Mammary epithelial cell (primary cell): ENCODE measurements around the gene ACVR1B.

Experiments used
- CTCF ChIP-seq, 2 donors: IDR thresholded peaks in 1 of 2; conservative IDR thresholded peaks in 1 of 2; 2 replicates each; pipeline ENCODE4 v1.5.1; 2011 to 2012; ENCODE audit warnings: inconsistent platforms in 2 of 2, low read length in 2 of 2, mild to moderate bottlenecking in 2 of 2, control low read depth in 1 of 2, low read depth in 1 of 2; ENCODE audit not compliant: insufficient read depth in 1 of 2; ENCODE audit errors: extremely low read depth in 1 of 2
- EZH2 ChIP-seq: IDR thresholded peaks from 2 replicates; pipeline ENCODE4 v1.6.1; 2012; ENCODE audit warnings: low read length, inconsistent platforms, borderline replicate concordance

- TF ChIP-seq EZH2 (no peak), CTCF (conservative IDR thresholded peaks at IDR 0.05 in 1 of 2, IDR thresholded peaks at IDR 0.05 in 1 of 2; ENCODE audit: extremely low read depth in 1 of 2, insufficient read depth in 1 of 2, low read depth in 1 of 2, low read length in 2 of 2) (no peak)
Measured at GRCh38 chr12:51992246-51992645, 40.7 kb downstream of the ACVR1B start.
